Measurements from ENCODE around the gene LAMB1. TPM values are rescaled to one million over a fixed set of nuclear protein-coding genes. Genes with fewer than 3 reads are reported as not detected.

The LAMB1 gene
- total and polyA plus RNA-seq, 4 donors, result 95.9 to 285 (median 173) TPM

GRCh38 chr7:107909445-107909844 is 93.5 kb downstream of the LAMB1 start:
- Histone ChIP-seq H3K9me3 (ENCODE audit: control insufficient read depth in 4 of 4, insufficient read depth in 3 of 4, low read length in 3 of 4) (peaks cover 0 to 2% (median 0%) of the 10 kb centered on the region in 4 donors), H3K27ac (ENCODE audit: low read depth in 1 of 2, low read length in 1 of 2) (no peak overlapping the region)
- 88 to 96% methylated on average over 1 of the region's 1 CpG for WGBS, 2 donors

DNA sequence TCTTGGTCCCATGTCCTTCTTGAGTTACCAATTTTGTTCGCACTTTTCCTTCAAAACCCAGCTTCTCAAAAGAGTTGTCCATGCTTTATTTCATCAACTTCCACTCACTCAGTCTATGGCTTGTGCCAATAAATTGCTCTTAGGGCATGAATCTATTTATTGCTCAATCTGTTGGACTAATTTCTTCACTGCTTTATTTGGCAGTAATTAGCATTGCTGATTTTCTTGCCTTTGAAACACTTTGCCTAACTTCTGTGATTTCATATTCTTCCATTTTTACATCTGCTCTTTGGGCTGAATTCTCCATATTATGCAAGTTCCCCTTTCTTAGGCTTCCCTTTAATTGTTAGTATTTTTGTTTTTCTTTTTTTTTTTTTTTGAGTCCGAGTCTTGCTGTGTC is 95.2 kb downstream of the LAMB1 start:
- peak in 1 of 3 donors; percentile 27 for DNase-seq
- no peak overlapping the region for H3K9ac ChIP-seq (ENCODE audit: insufficient read depth in 1 of 2, low read length in 2 of 2)
- peaks cover 8 to 46% (median 37%) of the 10 kb centered on the region in 4 donors for H3K36me3 ChIP-seq (ENCODE audit: control insufficient read depth in 4 of 4, insufficient read depth in 4 of 4, low read length in 4 of 4)
- no peaks in the 10 kb centered on the region for H3K27me3 ChIP-seq (ENCODE audit: control insufficient read depth in 3 of 3, insufficient read depth in 3 of 3, low read length in 2 of 3)
- no peak overlapping the region for H3K4me3 ChIP-seq
- H3K27ac ChIP-seq (ENCODE audit: low read depth in 1 of 2, low read length in 1 of 2), result no peak overlapping the region
- peaks cover 0 to 2% (median 0%) of the 10 kb centered on the region in 4 donors for H3K9me3 ChIP-seq (ENCODE audit: control insufficient read depth in 4 of 4, insufficient read depth in 3 of 4, low read length in 3 of 4)
- ATAC-seq (ENCODE audit: insufficient read depth, low FRiP score), result peak; percentile 34
- TF ChIP-seq CTCF (IDR thresholded peaks at IDR 0.05; ENCODE audit: control extremely low read depth, extremely low read depth), result no peak
- WGBS, 2 donors, result 53 to 65% methylated on average over 2 of the region's 2 CpGs
- H3K4me1 ChIP-seq (ENCODE audit: control insufficient read depth in 5 of 5, insufficient read depth in 5 of 5, low read length in 5 of 5), result no peaks in the 10 kb centered on the region

More at GRCh38 chr7:107909445-107909844, 93.5 kb downstream of the LAMB1 start:
- no peaks in the 10 kb centered on the region for H3K27me3 ChIP-seq (ENCODE audit: control insufficient read depth in 3 of 3, insufficient read depth in 3 of 3, low read length in 2 of 3)
- H3K4me3 ChIP-seq, result no peak overlapping the region
- DNase-seq, result no peak
- H3K9ac ChIP-seq (ENCODE audit: insufficient read depth in 1 of 2, low read length in 2 of 2), result no peak overlapping the region
- no peaks in the 10 kb centered on the region for H3K4me1 ChIP-seq (ENCODE audit: control insufficient read depth in 5 of 5, insufficient read depth in 5 of 5, low read length in 5 of 5)
- H3K36me3 ChIP-seq (ENCODE audit: control insufficient read depth in 4 of 4, insufficient read depth in 4 of 4, low read length in 4 of 4), result peaks cover 5 to 35% (median 30%) of the 10 kb centered on the region in 4 donors
- ATAC-seq (ENCODE audit: insufficient read depth, low FRiP score), result no peak
- TF ChIP-seq CTCF (IDR thresholded peaks at IDR 0.05; ENCODE audit: control extremely low read depth, extremely low read depth), result no peak

GRCh38 chr7:107902381-107902780 is 100.6 kb downstream of the LAMB1 start:
- H3K36me3 ChIP-seq (ENCODE audit: control insufficient read depth in 4 of 4, insufficient read depth in 4 of 4, low read length in 4 of 4), result peaks cover 5 to 32% (median 20%) of the 10 kb centered on the region in 4 donors
- H3K27ac ChIP-seq (ENCODE audit: low read depth in 1 of 2, low read length in 1 of 2), result no peak overlapping the region
- H3K9me3 ChIP-seq (ENCODE audit: control insufficient read depth in 4 of 4, insufficient read depth in 3 of 4, low read length in 3 of 4), result peaks cover 0 to 2% (median 0%) of the 10 kb centered on the region in 4 donors
- no peak for TF ChIP-seq CTCF (IDR thresholded peaks at IDR 0.05; ENCODE audit: control extremely low read depth, extremely low read depth)
- no peak overlapping the region for H3K4me3 ChIP-seq
- peaks cover 0 to 6% (median 0%) of the 10 kb centered on the region in 5 donors for H3K4me1 ChIP-seq (ENCODE audit: control insufficient read depth in 5 of 5, insufficient read depth in 5 of 5, low read length in 5 of 5)
- no peak overlapping the region for H3K9ac ChIP-seq (ENCODE audit: insufficient read depth in 1 of 2, low read length in 2 of 2)
- H3K27me3 ChIP-seq (ENCODE audit: control insufficient read depth in 3 of 3, insufficient read depth in 3 of 3, low read length in 2 of 3), result no peaks in the 10 kb centered on the region
- DNase-seq (no peak), ATAC-seq (ENCODE audit: insufficient read depth, low FRiP score) (no peak)

DNA sequence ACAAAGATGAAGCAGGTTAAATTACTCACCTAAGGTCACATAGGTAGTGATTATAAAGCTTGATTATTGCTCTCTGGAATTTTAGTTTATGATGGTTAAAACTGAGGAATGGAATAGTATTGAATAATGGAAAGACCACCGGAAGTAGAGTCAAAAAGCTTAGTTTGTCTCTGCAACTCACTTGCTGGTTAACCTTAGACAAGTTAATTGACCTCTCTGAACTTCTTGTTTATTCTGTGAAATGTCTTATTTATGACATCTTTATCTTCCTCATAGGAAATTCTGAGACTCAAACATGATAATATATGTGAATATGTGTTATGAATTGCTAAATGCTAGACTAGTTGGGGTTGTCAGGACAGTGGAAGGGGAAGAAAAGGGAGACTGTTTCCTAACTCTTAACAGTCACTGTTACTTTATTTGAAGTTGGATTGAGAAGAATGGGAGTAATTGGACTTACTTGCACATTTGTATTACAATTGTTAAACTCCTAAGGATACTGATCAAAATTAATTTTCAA is 102.4 kb downstream of the LAMB1 start:
- no peak overlapping the region for H3K27ac ChIP-seq (ENCODE audit: low read depth in 1 of 2, low read length in 1 of 2)
- H3K4me3 ChIP-seq, result no peak overlapping the region
- DNase-seq, result no peak
- no peak for ATAC-seq (ENCODE audit: insufficient read depth, low FRiP score)
- H3K9ac ChIP-seq (ENCODE audit: insufficient read depth in 1 of 2, low read length in 2 of 2), result no peak overlapping the region
- no peak for TF ChIP-seq CTCF (IDR thresholded peaks at IDR 0.05; ENCODE audit: control extremely low read depth, extremely low read depth)
- H3K27me3 ChIP-seq (ENCODE audit: control insufficient read depth in 3 of 3, insufficient read depth in 3 of 3, low read length in 2 of 3), result no peaks in the 10 kb centered on the region
- WGBS, 2 donors, result 92 to 95% methylated on average over 1 of the region's 1 CpG
- H3K9me3 ChIP-seq (ENCODE audit: control insufficient read depth in 4 of 4, insufficient read depth in 3 of 4, low read length in 3 of 4), result no peaks in the 10 kb centered on the region
- peaks cover 0 to 6% (median 0%) of the 10 kb centered on the region in 5 donors for H3K4me1 ChIP-seq (ENCODE audit: control insufficient read depth in 5 of 5, insufficient read depth in 5 of 5, low read length in 5 of 5)
- H3K36me3 ChIP-seq (ENCODE audit: control insufficient read depth in 4 of 4, insufficient read depth in 4 of 4, low read length in 4 of 4), result peaks cover 7 to 25% (median 9%) of the 10 kb centered on the region in 4 donors

All from lung (tissue), 12 donors.